Kidney (tissue), 14 donors: ENCODE measurements around the gene CASP8. TPM values are rescaled to one million over a fixed set of nuclear protein-coding genes. Genes with fewer than 3 reads are reported as not detected.

Experiments used
- DNase-seq, 5 donors: peaks; one replicate each; pipeline ENCODE4 v3.0.0-alpha.2; 2013 to 2020
- FAIRE-seq: peaks from 2 replicates; lab custom pipeline; 2012; peaks lifted over from hg19 to GRCh38; lab: Jason Lieb, UNC
- H3K27ac ChIP-seq, 2 donors: one replicate each; pipeline ENCODE4 v1.7.0; 2013; ENCODE audit warnings: low read depth in 2 of 2, low read length in 2 of 2, inconsistent platforms in 1 of 2
- H3K27me3 ChIP-seq: one replicate; pipeline ENCODE4 v1.7.1; 2013; ENCODE audit warnings: low read length, inconsistent platforms; ENCODE audit not compliant: control insufficient read depth, insufficient read depth
- H3K36me3 ChIP-seq, 3 donors: one replicate each; pipeline versions ENCODE4 v1.7.0 to v1.7.1; 2013; ENCODE audit warnings: low read length in 3 of 3, control low read depth in 1 of 3, inconsistent platforms in 1 of 3; ENCODE audit not compliant: insufficient read depth in 3 of 3, control insufficient read depth in 2 of 3
- H3K4me1 ChIP-seq, 3 donors: one replicate each; pipeline versions ENCODE4 v1.7.0 to v1.7.1; 2013; ENCODE audit warnings: low read length in 3 of 3, inconsistent platforms in 1 of 3, low read depth in 1 of 3; ENCODE audit not compliant: control insufficient read depth in 2 of 3, insufficient read depth in 2 of 3
- H3K4me3 ChIP-seq, 3 donors: one replicate each; pipeline versions ENCODE4 v1.7.0 to v1.8.1; 2013; ENCODE audit warnings: low read length in 3 of 3, control low read depth in 1 of 3, inconsistent platforms in 1 of 3
- H3K9ac ChIP-seq, 3 donors: one replicate each; pipeline versions ENCODE4 v1.7.0 to v1.7.1; 2013; ENCODE audit warnings: low read length in 3 of 3, control low read depth in 1 of 3, inconsistent platforms in 1 of 3
- H3K9me3 ChIP-seq, 3 donors: one replicate each; pipeline versions ENCODE4 v1.7.0 to v1.7.1; 2013; ENCODE audit warnings: low read length in 3 of 3, control low read depth in 1 of 3, inconsistent platforms in 1 of 3; ENCODE audit not compliant: control insufficient read depth in 2 of 3, insufficient read depth in 1 of 3
- CTCF ChIP-seq: IDR thresholded peaks from 3 replicates; pipeline ENCODE4 v1.5.1; 2012; ENCODE audit warnings: mild to moderate bottlenecking, moderate library complexity, borderline replicate concordance; ENCODE audit not compliant: insufficient read depth; ENCODE audit errors: extremely low read depth
- intact Hi-C: fragments of 100-400 bp; cut with DNase I; formaldehyde crosslinking; loops from one replicate; pipeline ENCODE4 v1.11.1; 2022
- polyA plus RNA-seq: library from polyadenylated mRNA; stranded (reverse); fragments of 350-450 nt; fragmentation: Illumina TruSeq; extraction: RNeasy Lipid Tissue Mini Kit (QIAGEN cat#74804); gene quantifications from one replicate; pipeline ENCODE4 v1.2.3, GENCODE V29; 2014; ENCODE audit warnings: low read depth, low replicate concordance; ENCODE audit not compliant: insufficient read depth
- total RNA-seq: library from RNA; stranded (reverse); fragmentation: NEBNext Ultra II Directional; extraction: Animal tissue kit (Norgen Biotek cat#: 25700); gene quantifications from one replicate; pipeline ENCODE4 v1.2.1, GENCODE V29; 2021
- donor health status: control.
- donor health status: control.
- donor health status: control.
- donor health status: control.
- donor health status: control.
- donor health status: DM: yes; HTN: yes; CAD: no.
- donor health status: Normal renal cell carcinoma (clear cell type).

The CASP8 gene
- total and polyA plus RNA-seq, 2 donors from 2014 or later: 8.0 to 35.3 TPM

- H3K27me3 ChIP-seq: no peaks in the 10 kb centered on the region
- FAIRE-seq (no peak), DNase-seq (no peak)
- H3K27ac ChIP-seq: no peak overlapping the region
- no peak overlapping the region for H3K4me3 ChIP-seq
- H3K9me3 ChIP-seq: no peaks in the 10 kb centered on the region
- intact Hi-C loops: no loop called here
- H3K4me1 ChIP-seq: no peaks in the 10 kb centered on the region
- peaks cover 0 to 5% (median 5%) of the 10 kb centered on the region in 3 donors for H3K36me3 ChIP-seq
- H3K9ac ChIP-seq: no peak overlapping the region
- no peak for TF ChIP-seq CTCF
Measured at GRCh38 chr2:201269764-201270163, 9.4 kb downstream of the CASP8 start.

GRCh38 chr2:201270293-201271001 is 10.1 kb downstream of the CASP8 start:
- H3K27me3 ChIP-seq: no peaks in the 10 kb centered on the region
- H3K4me1 ChIP-seq: no peaks in the 10 kb centered on the region
- H3K27ac ChIP-seq: no peak overlapping the region
- intact Hi-C loops: no loop called here
- no peak for TF ChIP-seq CTCF
- no peaks in the 10 kb centered on the region for H3K9me3 ChIP-seq
- no peak for DNase-seq
- H3K4me3 ChIP-seq: no peak overlapping the region
- H3K36me3 ChIP-seq: peaks cover 0 to 8% (median 7%) of the 10 kb centered on the region in 3 donors
- H3K9ac ChIP-seq: no peak overlapping the region
- no peak for FAIRE-seq

- no peak for TF ChIP-seq CTCF
- Histone ChIP-seq H3K9me3 (no peaks in the 10 kb centered on the region), H3K36me3 (peaks cover 0 to 21% (median 12%) of the 10 kb centered on the region in 3 donors), H3K27ac (no peak overlapping the region), H3K27me3 (no peaks in the 10 kb centered on the region), H3K4me1 (no peaks in the 10 kb centered on the region), H3K9ac (no peak overlapping the region), H3K4me3 (no peak overlapping the region)
- DNase-seq (no peak), FAIRE-seq (no peak)
- intact Hi-C loops: no loop called here
Measured at GRCh38 chr2:201271917-201272316, 11.6 kb downstream of the CASP8 start.
